ENCODE data around the gene KIAA2012.
A peak's percentile ranks its signal among the peaks of the same experiment; 100 is the strongest.

Gene KIAA2012

GRCh38 chr2:202072737-202073401 is at the start of gene KIAA2012:
KIAA2012 (plus strand) TSS chr2:202073255; CDS start chr2:202073628, 373 bp downstream.
- DNase-seq (ENCODE audit: low spot score) = no peak

DNA sequence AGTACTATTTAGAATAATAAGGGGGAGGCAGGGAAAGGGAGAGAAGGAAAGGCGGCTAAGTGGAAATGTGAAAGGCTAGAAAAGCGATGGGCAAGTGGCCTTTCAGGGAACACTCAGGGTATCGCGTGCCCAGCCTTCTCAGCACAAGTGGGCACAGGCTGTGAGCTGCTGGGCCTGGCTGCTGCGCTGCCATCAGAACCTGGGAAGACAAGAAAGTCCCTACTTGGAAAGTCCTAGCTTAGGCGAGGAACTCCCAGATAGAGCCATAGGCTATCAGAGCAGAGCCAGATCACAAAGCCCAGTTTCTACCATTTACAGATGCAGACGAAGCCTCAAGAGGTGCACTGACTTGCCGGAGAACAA is 49.2 kb upstream of the KIAA2012 start:
- no peak for DNase-seq (ENCODE audit: low spot score)

DNA sequence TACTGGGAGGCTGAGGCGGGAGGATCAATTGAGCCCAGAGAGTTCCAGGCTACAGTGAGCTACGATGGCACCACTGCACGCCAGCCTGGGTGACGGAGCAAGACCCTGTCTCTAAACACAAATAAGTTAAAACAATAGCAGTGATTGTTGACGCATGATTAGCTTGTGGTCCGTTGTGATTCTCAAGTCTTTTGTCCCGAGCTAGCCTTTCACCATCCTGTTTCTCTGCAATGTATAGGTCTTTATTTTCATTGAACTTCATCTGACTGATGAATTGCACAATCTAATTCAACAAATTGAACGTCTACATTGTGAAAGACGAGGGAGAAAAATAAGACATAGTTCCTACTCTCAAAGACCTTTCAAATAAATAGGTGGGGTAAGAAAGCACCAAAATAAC is 48.2 kb upstream of the KIAA2012 start:
- no peak for DNase-seq (ENCODE audit: low spot score)

DNA sequence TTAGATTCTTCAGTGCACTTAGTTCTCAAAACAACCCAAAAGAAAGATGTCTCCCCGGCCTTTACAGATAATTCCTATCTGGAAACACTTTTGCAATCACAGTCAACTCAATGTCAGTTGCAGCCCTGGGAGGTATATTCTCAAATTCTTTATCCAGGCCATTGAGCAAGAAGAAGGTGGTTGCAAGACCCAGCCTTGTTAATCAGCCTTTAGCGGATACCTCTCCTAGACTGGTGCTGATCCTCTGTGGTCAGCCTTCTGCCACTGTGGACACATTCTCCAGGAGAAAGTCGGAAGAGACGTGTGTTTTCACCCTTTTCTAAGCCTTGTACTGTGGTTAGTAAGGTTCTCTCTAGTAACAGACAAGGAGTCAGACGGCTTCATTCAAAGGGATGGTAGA is 47.2 kb upstream of the KIAA2012 start:
- no peak for DNase-seq (ENCODE audit: low spot score)

DNA sequence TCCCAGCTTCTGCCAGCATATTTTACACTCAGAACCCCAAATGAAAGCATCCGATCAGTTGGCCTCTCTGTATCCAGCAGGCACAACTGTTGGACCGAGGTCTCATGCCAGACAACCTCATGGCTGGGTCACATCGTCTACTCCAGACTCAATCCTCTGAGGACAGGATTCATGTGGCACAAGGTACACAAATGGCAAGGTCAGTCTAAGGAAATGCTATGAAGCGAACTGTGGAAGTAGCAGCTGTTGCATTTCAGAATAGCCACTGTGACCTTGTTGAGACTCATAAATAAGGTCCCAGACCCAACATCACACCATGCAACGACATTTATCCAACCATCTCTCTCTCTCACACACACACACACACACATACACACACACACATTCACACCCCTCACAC is 46.5 kb upstream of the KIAA2012 start:
- DNase-seq (ENCODE audit: low spot score) = no peak

DNA sequence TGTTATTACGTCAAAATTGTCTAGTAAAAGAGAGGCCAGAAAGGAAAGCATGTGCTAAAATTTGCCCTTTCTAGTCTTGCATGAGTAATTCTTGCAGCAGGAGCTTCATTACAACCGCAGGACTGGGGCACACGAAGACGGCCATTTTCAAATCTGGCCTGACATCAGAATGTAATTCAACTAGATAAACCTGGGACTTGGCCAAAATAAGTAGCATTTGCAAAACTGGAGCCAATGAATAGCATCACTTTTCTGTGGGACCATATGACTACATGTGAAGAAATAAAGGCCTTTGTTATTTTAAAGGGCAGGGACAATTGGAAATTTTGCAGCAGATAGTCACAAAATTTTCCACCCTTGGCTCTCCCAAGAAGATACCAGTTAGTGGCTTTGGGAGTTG is 42.4 kb upstream of the KIAA2012 start:
- no peak for DNase-seq (ENCODE audit: low spot score)

GRCh38 chr2:202031246-202031951 is 41.7 kb upstream of the KIAA2012 start:
- no peak for DNase-seq (ENCODE audit: low spot score)

DNA sequence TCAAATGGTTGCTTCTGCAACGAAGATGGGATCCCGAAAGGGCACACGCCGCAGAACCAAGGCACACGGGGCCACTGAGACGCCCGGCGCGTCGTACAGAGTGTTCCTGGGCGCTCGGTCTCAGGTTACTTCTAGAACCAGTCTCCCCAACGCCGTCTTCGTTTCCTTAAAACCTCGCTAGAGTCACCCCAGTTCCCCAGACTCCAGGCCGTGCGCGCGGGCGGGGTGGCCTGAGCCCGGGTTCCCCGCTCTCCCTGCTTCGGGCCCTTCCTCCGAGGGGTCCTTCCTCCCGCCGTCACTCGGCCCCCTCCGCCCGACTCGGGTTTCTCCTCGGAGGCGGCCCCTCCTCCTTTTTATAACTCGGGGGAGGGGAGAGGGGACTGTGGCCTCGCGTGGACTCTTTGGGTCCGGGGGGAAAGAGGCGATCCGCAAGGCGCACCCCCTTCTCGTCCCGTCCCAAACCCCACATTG is 40.2 kb upstream of the KIAA2012 start:
- DNase-seq (ENCODE audit: low spot score) = peak; percentile 15

DNA sequence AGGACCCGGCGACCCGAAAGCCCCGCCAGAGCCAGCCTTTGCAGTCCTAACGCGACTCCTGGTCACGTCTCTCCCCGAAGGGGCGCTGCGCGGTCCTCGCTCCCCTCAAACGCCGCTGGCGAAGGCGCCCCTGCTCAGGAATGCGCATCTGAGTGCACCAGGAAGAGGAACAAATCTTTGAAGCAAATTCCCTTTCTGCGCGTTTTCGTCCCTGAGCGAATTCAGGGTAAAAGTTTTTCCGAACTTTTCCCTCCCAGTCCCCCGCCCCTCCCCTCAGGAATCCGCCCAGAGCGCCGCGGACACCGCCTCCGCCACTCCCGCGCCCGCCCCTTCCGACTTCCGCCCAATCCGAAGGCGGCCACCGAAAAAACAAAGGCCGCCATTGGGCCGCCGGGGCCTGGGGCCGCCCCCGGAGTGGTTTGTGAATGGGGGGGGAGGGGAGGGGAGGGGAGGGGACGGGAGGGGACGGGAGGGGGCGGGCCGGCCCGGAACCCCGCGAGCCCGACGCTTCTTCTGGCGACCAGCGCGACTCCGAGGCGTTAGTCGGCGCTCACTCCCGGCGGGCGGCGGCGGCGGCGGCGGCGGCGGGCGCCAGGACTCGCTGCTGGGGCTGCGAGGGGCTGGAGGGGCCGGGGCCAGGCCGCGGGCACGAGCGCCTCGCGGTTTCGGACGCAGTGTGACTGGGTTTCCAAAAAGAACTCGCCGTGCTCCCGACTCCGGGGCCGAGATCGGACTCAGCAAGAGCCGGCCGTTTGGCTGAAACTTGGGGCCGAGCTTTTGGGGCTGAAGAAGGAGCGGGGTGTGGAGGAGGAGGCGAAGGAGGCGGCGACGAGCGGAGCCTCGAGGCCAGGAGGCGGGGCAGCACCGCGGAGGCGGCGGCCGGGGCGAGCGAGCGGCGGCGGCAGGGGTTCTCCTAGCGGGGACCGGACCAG is 39.5 kb upstream of the KIAA2012 start, which contains the start of gene FZD7:
Gene FZD7 (plus strand): TSS at position 539 of the 932 bp plus-strand sequence. CDS start 793 bp downstream, outside the sequence.
- peak; percentile 87 for DNase-seq (ENCODE audit: low spot score)

GRCh38 chr2:202034249-202035088 is 38.6 kb upstream of the KIAA2012 start:
- no peak for DNase-seq (ENCODE audit: low spot score)

GRCh38 chr2:202035089-202035940 is 37.7 kb upstream of the KIAA2012 start:
- no peak for DNase-seq (ENCODE audit: low spot score)

DNA sequence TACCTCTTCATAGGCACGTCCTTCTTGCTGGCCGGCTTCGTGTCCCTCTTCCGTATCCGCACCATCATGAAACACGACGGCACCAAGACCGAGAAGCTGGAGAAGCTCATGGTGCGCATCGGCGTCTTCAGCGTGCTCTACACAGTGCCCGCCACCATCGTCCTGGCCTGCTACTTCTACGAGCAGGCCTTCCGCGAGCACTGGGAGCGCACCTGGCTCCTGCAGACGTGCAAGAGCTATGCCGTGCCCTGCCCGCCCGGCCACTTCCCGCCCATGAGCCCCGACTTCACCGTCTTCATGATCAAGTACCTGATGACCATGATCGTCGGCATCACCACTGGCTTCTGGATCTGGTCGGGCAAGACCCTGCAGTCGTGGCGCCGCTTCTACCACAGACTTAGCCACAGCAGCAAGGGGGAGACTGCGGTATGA is 37.1 kb upstream of the KIAA2012 start:
- no peak for DNase-seq (ENCODE audit: low spot score)

- no peak for DNase-seq (ENCODE audit: low spot score)
Measured at GRCh38 chr2:202036601-202037037, 36.4 kb upstream of the KIAA2012 start.

- no peak for DNase-seq (ENCODE audit: low spot score)
Measured at GRCh38 chr2:202037086-202037485, 36.0 kb upstream of the KIAA2012 start.

- DNase-seq (ENCODE audit: low spot score) = no peak
Measured at GRCh38 chr2:202038471-202039277, 34.4 kb upstream of the KIAA2012 start.

DNA sequence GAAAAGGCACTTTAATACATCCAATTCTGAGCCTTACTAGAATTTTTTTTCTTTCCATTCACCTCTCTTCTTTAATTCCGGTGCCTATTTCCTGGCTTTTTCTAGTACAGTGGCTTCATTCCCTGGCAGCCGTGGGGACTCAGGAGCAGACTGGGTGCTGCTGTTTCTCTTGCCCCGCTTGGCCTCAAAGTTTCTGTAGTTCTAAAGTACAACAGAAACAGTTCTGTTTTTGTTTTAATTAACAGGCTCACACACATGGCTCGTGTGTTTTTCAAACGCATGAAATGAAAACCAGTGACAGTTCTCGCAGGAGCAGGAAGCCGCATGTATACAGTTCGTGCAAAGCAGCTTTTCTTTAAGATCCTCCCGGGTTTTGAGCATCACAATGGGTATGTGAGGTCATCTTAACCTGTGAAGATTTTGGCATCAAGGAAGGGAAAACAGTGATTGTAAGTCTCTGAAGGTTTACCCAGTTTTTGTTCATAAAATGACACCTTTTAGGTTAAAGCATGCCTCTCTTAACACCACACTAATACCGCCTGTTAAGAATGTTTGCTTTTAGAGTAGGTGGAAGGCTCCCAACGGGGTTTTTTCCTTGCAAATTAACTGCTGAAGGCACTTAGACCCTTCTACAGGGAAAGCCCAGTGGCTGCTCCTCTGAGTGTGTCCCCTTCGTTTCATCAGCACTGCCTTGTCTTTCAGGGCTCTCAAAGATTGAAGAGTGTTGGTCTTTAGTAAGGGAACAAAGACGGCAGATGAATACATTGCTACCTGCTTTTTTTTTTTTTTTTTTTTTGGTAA is 33.6 kb upstream of the KIAA2012 start:
- DNase-seq (ENCODE audit: low spot score) = no peak

DNA sequence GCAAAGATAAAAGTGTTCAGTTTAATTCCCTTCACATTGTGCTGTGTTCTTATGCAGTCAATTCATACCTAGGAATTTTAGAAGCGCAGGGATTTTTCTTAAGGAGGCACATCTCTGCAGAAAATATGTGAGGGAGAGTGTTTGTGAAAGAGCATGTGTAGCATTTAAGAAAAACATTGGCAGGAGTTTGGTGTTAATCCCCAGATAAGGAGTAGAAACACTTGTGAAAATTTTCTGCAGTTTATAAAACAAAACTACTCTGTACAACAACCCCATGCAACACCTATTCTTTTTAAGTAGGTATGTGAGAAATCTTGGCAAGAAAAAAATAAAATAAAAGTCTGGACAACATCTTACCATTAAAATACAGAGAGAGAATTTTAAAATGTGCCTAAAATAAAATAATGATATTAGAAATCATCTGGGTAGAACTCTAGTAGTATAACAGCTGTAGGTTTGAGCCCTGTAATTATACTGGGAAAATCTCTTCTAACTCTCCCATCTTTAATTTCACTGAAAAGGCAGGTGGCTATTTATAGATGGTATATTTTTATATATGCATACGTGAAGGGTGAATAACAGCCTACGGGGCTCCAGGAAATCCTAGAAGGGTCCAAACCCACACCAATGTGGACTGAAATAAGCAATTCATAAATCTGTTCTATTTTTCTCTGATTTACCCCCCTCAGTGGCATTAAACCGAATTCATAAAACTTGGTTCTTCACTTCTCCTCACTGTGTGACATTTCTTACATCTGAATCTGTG is 32.8 kb upstream of the KIAA2012 start:
- DNase-seq (ENCODE audit: low spot score) = no peak

DNA sequence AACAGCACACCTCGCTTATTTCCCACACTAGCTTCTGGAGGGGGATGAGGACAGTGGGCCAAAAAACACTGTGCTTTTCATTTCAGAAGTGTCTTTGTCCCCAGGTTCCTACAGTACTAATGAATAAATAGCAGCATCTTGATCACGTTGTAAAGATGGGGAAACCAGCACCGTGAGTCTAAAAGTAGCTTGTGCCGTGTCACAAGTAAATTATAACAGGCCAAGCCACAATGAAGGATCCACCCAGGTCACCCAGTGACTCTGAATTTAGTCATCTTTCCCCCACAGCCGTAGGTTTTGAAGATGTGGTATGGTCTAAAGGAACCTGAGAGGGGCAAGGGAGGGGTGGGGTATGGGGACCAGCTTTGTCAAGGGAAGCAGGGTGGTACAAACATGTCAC is 30.6 kb upstream of the KIAA2012 start:
- no peak for DNase-seq (ENCODE audit: low spot score)
